Vagina (tissue), 2 donors: ENCODE results near the gene AGBL5. TPM values are rescaled to one million over a fixed set of nuclear protein-coding genes. Genes with fewer than 3 reads are reported as not detected.

Source experiments
- DNase-seq, 2 donors: peaks; one replicate each; pipeline ENCODE4 v3.0.0-alpha.2; 2017; ENCODE audit errors: extremely low spot score in 2 of 2
- H3K27ac ChIP-seq: fragments of 200-600 bp; sonication (generic); one replicate; pipeline ENCODE4 v1.5.1; 2019
- H3K27me3 ChIP-seq: fragments of 200-600 bp; sonication (generic); one replicate; pipeline ENCODE4 v1.5.1; 2019
- H3K36me3 ChIP-seq, 2 donors: fragments of 200-600 bp; sonication (generic); one replicate each; pipeline ENCODE4 v1.5.1; 2017 to 2019
- H3K4me1 ChIP-seq: fragments of 200-600 bp; sonication (generic); one replicate; pipeline ENCODE4 v1.5.1; 2019
- H3K4me3 ChIP-seq, 2 donors: fragments of 200-600 bp; sonication (generic); 1 replicate in 1 of 2; 2 replicates in 1 of 2; pipeline ENCODE4 v1.5.1; 2016 to 2019
- H3K9me3 ChIP-seq: fragments of 200-600 bp; sonication (generic); one replicate; pipeline ENCODE4 v1.5.1; 2019
- POLR2A ChIP-seq, 2 donors: fragments of 450-650 bp; IDR thresholded peaks; one replicate each; pipeline ENCODE4 v1.6.1; 2017; ENCODE audit warnings: antibody characterized with exemption in 2 of 2, mild to moderate bottlenecking in 2 of 2, moderate library complexity in 2 of 2
- POLR2AphosphoS5 ChIP-seq, 2 donors: sonication (generic); formaldehyde crosslinking; IDR thresholded peaks; one replicate each; pipeline ENCODE4 v1.9.0; 2017; ENCODE audit warnings: antibody characterized with exemption in 2 of 2, mild to moderate bottlenecking in 2 of 2, low read depth in 1 of 2; ENCODE audit not compliant: insufficient read depth in 1 of 2
- intact Hi-C: fragments of 100-400 bp; cut with DNase I; formaldehyde crosslinking; loops from one replicate; pipeline ENCODE4 v1.15.1; 2023
- total RNA-seq: library from RNA; depleted of rRNA; stranded (reverse); fragments of >200 nt; gene quantifications from one replicate; pipeline ENCODE4 v1.2.3, GENCODE V29; 2016
- TF ChIP-seq, protein P1 (sequence below), 3 experiments: fragments of 450-650 bp in 2 of 3; fragments of 200-600 bp in 1 of 3; sonication (generic) in 1 of 3; IDR thresholded peaks; one replicate each; pipeline ENCODE4 v1.5.1; 2017 to 2019; ENCODE audit warnings: antibody characterized with exemption in 3 of 3, mild to moderate bottlenecking in 2 of 3, moderate library complexity in 2 of 3

The AGBL5 gene, protein sequence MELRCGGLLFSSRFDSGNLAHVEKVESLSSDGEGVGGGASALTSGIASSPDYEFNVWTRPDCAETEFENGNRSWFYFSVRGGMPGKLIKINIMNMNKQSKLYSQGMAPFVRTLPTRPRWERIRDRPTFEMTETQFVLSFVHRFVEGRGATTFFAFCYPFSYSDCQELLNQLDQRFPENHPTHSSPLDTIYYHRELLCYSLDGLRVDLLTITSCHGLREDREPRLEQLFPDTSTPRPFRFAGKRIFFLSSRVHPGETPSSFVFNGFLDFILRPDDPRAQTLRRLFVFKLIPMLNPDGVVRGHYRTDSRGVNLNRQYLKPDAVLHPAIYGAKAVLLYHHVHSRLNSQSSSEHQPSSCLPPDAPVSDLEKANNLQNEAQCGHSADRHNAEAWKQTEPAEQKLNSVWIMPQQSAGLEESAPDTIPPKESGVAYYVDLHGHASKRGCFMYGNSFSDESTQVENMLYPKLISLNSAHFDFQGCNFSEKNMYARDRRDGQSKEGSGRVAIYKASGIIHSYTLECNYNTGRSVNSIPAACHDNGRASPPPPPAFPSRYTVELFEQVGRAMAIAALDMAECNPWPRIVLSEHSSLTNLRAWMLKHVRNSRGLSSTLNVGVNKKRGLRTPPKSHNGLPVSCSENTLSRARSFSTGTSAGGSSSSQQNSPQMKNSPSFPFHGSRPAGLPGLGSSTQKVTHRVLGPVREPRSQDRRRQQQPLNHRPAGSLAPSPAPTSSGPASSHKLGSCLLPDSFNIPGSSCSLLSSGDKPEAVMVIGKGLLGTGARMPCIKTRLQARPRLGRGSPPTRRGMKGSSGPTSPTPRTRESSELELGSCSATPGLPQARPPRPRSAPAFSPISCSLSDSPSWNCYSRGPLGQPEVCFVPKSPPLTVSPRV
- 8.8 TPM for total RNA-seq

DNA sequence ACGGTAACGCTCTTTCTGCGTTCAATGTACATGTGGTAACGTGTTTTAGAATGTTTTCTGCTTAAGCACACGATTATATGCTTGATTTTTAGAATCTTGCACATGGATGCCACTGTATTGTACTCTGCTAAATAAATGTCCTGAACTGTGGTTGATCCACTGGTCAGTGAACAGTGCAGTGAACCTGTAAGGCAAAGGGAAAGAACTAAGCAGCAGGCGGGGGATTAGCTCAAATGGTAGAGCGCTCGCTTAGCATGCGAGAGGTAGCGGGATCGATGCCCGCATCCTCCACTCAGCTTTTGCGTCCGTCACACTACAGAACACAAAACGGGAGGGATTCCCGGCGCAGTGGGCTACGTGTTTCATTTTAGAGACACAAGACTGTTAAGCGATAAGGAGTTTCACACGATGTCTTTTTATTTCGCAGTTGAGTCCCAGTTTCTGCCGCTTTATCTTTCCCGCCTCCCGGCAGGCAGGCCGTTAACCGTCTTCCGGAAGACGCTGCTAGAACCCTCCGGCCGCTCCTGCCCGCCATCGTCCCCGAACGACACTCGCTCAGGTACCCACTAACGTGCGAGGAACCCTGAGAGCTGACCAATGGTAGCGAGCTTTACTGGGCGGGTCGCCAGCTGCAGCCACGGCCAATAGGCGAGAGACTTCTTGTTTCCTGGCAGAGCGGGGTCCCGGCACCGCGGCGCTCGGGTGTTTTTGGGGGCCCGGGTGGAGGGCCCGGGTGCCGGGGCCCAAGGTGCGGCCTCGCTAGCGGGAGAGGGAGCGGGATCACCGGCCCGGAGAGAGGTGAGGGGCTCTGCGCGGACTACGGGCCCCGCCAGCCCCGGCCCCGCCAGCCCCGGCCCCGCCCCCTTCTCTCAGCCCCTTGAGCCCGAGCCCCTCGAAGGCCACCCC lies at the start of gene AGBL5:
Gene AGBL5, plus strand, starts transcription at position 673 of the 906 bp plus-strand sequence. CDS start 1,291 bp downstream, outside the sequence.
- peak in 1 of 2 donors; percentile 96 for DNase-seq
- intact Hi-C loops, result loop anchor here (2.0 kb wide), 1 partner anchor 36 kb away; the partner anchor contains the start of gene KHK
- H3K27me3 ChIP-seq, result no peaks in the 10 kb centered on the region
- H3K27ac ChIP-seq, result peak within 1 kb of the TSS; percentile 95
- TF ChIP-seq POLR2A (IDR thresholded peaks at IDR 0.05) (peak in 1 of 2 donors; percentile 54), POLR2AphosphoS5 (IDR thresholded peaks at IDR 0.05; ENCODE audit: insufficient read depth in 1 of 2, low read depth in 1 of 2) (peak; percentile 17 to 95)
- TF ChIP-seq, protein P1, sequence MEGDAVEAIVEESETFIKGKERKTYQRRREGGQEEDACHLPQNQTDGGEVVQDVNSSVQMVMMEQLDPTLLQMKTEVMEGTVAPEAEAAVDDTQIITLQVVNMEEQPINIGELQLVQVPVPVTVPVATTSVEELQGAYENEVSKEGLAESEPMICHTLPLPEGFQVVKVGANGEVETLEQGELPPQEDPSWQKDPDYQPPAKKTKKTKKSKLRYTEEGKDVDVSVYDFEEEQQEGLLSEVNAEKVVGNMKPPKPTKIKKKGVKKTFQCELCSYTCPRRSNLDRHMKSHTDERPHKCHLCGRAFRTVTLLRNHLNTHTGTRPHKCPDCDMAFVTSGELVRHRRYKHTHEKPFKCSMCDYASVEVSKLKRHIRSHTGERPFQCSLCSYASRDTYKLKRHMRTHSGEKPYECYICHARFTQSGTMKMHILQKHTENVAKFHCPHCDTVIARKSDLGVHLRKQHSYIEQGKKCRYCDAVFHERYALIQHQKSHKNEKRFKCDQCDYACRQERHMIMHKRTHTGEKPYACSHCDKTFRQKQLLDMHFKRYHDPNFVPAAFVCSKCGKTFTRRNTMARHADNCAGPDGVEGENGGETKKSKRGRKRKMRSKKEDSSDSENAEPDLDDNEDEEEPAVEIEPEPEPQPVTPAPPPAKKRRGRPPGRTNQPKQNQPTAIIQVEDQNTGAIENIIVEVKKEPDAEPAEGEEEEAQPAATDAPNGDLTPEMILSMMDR (IDR thresholded peaks at IDR 0.05), result no peak
- H3K36me3 ChIP-seq, result peaks cover 0 to 29% of the 10 kb centered on the region in 2 donors
- no peaks in the 10 kb centered on the region for H3K9me3 ChIP-seq
- H3K4me3 ChIP-seq, result peak within 1 kb of the TSS; percentile 71 to 93
- H3K4me1 ChIP-seq, result peaks cover 22% of the 10 kb centered on the region

GRCh38 chr2:27001950-27002349 lies 49.5 kb upstream of the AGBL5 start:
- Histone ChIP-seq H3K4me1 (no peaks in the 10 kb centered on the region), H3K4me3 (no peak overlapping the region), H3K9me3 (no peaks in the 10 kb centered on the region), H3K36me3 (no peaks in the 10 kb centered on the region), H3K27ac (no peak overlapping the region), H3K27me3 (no peaks in the 10 kb centered on the region)
- TF ChIP-seq POLR2A (IDR thresholded peaks at IDR 0.05) (no peak), POLR2AphosphoS5 (IDR thresholded peaks at IDR 0.05; ENCODE audit: insufficient read depth in 1 of 2, low read depth in 1 of 2) (no peak)
- TF ChIP-seq, protein P1 (IDR thresholded peaks at IDR 0.05), result no peak
- intact Hi-C loops, result no loop called here
- DNase-seq, result no peak

DNA sequence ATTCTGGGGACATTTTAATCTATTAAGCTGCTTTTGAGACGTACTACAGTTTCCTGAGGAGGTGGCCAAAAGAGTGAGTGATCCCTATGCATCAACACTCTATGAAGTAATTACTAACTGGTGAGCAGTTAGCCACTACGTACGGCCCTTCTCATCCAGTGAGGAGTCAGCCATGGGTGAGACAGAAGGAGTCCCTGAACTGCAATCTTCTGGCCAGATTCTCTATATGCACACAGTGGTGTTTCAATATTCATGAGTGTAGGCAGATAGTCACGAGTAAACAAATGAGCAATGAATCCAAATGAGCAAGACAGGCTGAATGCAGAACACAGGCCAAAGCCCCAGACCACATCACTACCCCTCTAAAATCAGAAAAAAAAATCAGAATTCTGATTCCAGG lies 48.5 kb upstream of the AGBL5 start:
- TF ChIP-seq POLR2A (IDR thresholded peaks at IDR 0.05) (no peak), POLR2AphosphoS5 (IDR thresholded peaks at IDR 0.05; ENCODE audit: insufficient read depth in 1 of 2, low read depth in 1 of 2) (no peak)
- Histone ChIP-seq H3K9me3 (no peaks in the 10 kb centered on the region), H3K27ac (no peak overlapping the region), H3K4me3 (no peak overlapping the region), H3K27me3 (no peaks in the 10 kb centered on the region), H3K36me3 (no peaks in the 10 kb centered on the region), H3K4me1 (no peaks in the 10 kb centered on the region)
- DNase-seq, result no peak
- intact Hi-C loops, result no loop called here

DNA sequence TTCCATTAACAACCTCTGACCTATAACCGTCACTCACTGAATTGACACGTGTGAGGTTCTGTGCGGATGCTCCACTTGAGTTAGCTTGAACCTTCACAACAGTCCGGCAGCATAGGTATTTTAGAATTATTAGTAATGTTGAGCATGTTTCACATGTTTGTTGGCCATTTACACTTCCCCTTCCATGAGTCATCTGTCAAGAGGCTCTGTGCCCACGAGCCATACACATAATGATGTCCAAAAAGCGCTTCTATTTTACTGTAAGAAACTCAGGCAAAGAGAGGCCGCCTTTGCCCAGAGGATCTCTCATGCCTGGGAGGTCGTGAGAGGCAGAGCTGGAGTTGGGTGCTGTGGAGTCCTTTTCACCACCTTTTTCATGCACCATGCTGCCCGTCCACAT lies 47.6 kb upstream of the AGBL5 start:
- DNase-seq, result no peak
- no peak overlapping the region for H3K27ac ChIP-seq
- H3K27me3 ChIP-seq, result no peaks in the 10 kb centered on the region
- no peaks in the 10 kb centered on the region for H3K36me3 ChIP-seq
- H3K4me1 ChIP-seq, result no peaks in the 10 kb centered on the region
- intact Hi-C loops, result no loop called here
- no peak for TF ChIP-seq POLR2A (IDR thresholded peaks at IDR 0.05)
- TF ChIP-seq, protein P1 (IDR thresholded peaks at IDR 0.05), result no peak
- no peak for TF ChIP-seq POLR2AphosphoS5 (IDR thresholded peaks at IDR 0.05; ENCODE audit: insufficient read depth in 1 of 2, low read depth in 1 of 2)
- H3K4me3 ChIP-seq, result no peak overlapping the region
- H3K9me3 ChIP-seq, result no peaks in the 10 kb centered on the region
